GM23248 (cell line): Measurements from ENCODE around the gene TSPEAR. TPM values are rescaled to one million over a fixed set of nuclear protein-coding genes. Genes with fewer than 3 reads are reported as not detected.

Experiments used
- DNase-seq: peaks from one replicate; pipeline ENCODE4 v3.0.0-alpha.2; 2015
- H2AFZ ChIP-seq: fragments of 200-600 bp; sonication (generic); 2 replicates; pipeline ENCODE4 v1.6.1; 2016; ENCODE audit warnings: antibody characterized with exemption
- H3F3A ChIP-seq: fragments of 200-600 bp; sonication (generic); 2 replicates; pipeline ENCODE4 v1.6.1; 2016; ENCODE audit warnings: mild to moderate bottlenecking, antibody characterized with exemption, mixed run types; ENCODE audit not compliant: insufficient read depth
- H3K27ac ChIP-seq: fragments of 200-600 bp; sonication (generic); 2 replicates; pipeline ENCODE4 v1.5.1; 2016; ENCODE audit warnings: mild to moderate bottlenecking
- H3K27me3 ChIP-seq: fragments of 200-600 bp; sonication (generic); replicated peaks from 2 replicates; pipeline ENCODE4 v1.6.1; 2016; ENCODE audit warnings: mild to moderate bottlenecking; ENCODE audit not compliant: insufficient read depth
- H3K36me3 ChIP-seq: fragments of 200-600 bp; sonication (generic); 2 replicates; pipeline ENCODE4 v1.6.1; 2016; ENCODE audit warnings: low read depth, mild to moderate bottlenecking
- H3K4me1 ChIP-seq: fragments of 200-600 bp; sonication (generic); 2 replicates; pipeline ENCODE4 v1.6.1; 2016; ENCODE audit warnings: mild to moderate bottlenecking; ENCODE audit not compliant: insufficient read depth
- H3K4me2 ChIP-seq: fragments of 200-600 bp; sonication (generic); one replicate; pipeline ENCODE4 v1.6.1; 2016; ENCODE audit warnings: mild to moderate bottlenecking; ENCODE audit not compliant: unreplicated experiment
- H3K4me3 ChIP-seq: fragments of 200-600 bp; sonication (generic); 2 replicates; pipeline ENCODE4 v1.5.1; 2016; ENCODE audit warnings: mild to moderate bottlenecking
- H3K79me2 ChIP-seq: fragments of 200-600 bp; sonication (generic); 2 replicates; pipeline ENCODE4 v1.6.1; 2016; ENCODE audit warnings: mild to moderate bottlenecking; ENCODE audit not compliant: insufficient read depth
- H3K9ac ChIP-seq: fragments of 200-600 bp; sonication (generic); 2 replicates; pipeline ENCODE4 v1.6.1; 2016; ENCODE audit warnings: mild to moderate bottlenecking
- H3K9me2 ChIP-seq: fragments of 200-600 bp; sonication (generic); 2 replicates; pipeline ENCODE4 v1.6.1; 2016; ENCODE audit warnings: mixed run types, mild to moderate bottlenecking, moderate library complexity; ENCODE audit not compliant: insufficient read depth
- H3K9me3 ChIP-seq: fragments of 200-600 bp; sonication (generic); one replicate; pipeline ENCODE4 v1.6.1; 2017; ENCODE audit warnings: low read depth
- H4K20me1 ChIP-seq: fragments of 200-600 bp; sonication (generic); 2 replicates; pipeline ENCODE4 v1.6.0; 2016; ENCODE audit not compliant: insufficient read depth
- EZH2 ChIP-seq: fragments of 200-600 bp; sonication (generic); IDR thresholded peaks from 2 replicates; pipeline ENCODE4 v1.6.1; 2018; ENCODE audit warnings: antibody characterized with exemption, mild to moderate bottlenecking; ENCODE audit not compliant: insufficient read depth, poor library complexity, severe bottlenecking
- EZH2phosphoT487 ChIP-seq: fragments of 200-600 bp; sonication (generic); IDR thresholded peaks from 2 replicates; pipeline ENCODE4 v1.6.1; 2018; ENCODE audit warnings: antibody characterized with exemption, moderate library complexity, mild to moderate bottlenecking, low read depth; ENCODE audit not compliant: insufficient read depth
- WGBS, 2 experiments: methylation state at CpG; one replicate each; pipeline ENCODE4 v1.1.6; 2015 to 2017; ENCODE audit warnings: low lambda C conversion rate in 2 of 2, low coverage in 1 of 2; ENCODE audit errors: missing lambda C conversion rate in 2 of 2; 5-methylcytosine and 5-hydroxymethylcytosine counted together
- in situ Hi-C: fragments of 300-500 bp; cut with MboI; formaldehyde crosslinking; loops from 2 replicates; pipeline ENCODE4 v1.15.0; 2020
- polyA plus RNA-seq: library from polyadenylated mRNA; unstranded; fragments of >200 nt; fragmentation: Nextera tagmentation; extraction: Ambion mirVana; gene quantifications from 2 replicates; pipeline ENCODE4 v1.2.1, GENCODE V29; 2016
- total RNA-seq: library from RNA; depleted of rRNA; stranded (reverse); fragments of >200 nt; shearing (Covaris generic); gene quantifications from 2 replicates; pipeline ENCODE4 v1.2.3, GENCODE V29; 2014

TSPEAR gene
- total and polyA plus RNA-seq, 2 experiments from 2014 or later, result not detected

- no peak overlapping the region for H3K9ac ChIP-seq
- no peaks in the 10 kb centered on the region; the same call in 1 of the 2 replicates for H3K27me3 ChIP-seq
- H3K36me3 ChIP-seq, result no peaks in the 10 kb centered on the region
- no peak overlapping the region for H2AFZ ChIP-seq
- no peak for TF ChIP-seq EZH2phosphoT487
- H4K20me1 ChIP-seq, result no peaks in the 10 kb centered on the region
- in situ Hi-C loops, result loop anchor here (10.0 kb wide), 1 partner anchor 57 kb away; no protein-coding TSS in a partner anchor
- no peaks in the 10 kb centered on the region for H3K9me3 ChIP-seq
- no peaks in the 10 kb centered on the region for H3K4me1 ChIP-seq
- WGBS, 2 experiments, result 39 to 47% methylated on average over 6 of the region's 6 CpGs
- H3K27ac ChIP-seq, result no peak overlapping the region
- no peaks in the 10 kb centered on the region for H3F3A ChIP-seq
- DNase-seq, result no peak
- no peak overlapping the region for H3K4me3 ChIP-seq
- H3K79me2 ChIP-seq, result no peaks in the 10 kb centered on the region
- H3K9me2 ChIP-seq, result no peaks in the 10 kb centered on the region
- no peak overlapping the region for H3K4me2 ChIP-seq
Observed at GRCh38 chr21:44471996-44472395, 239.4 kb downstream of the TSPEAR start.

GRCh38 chr21:44471341-44471740 is 240.0 kb downstream of the TSPEAR start:
- H3K9me2 ChIP-seq, result no peaks in the 10 kb centered on the region
- H3K27ac ChIP-seq, result no peak overlapping the region
- no peaks in the 10 kb centered on the region for H3K36me3 ChIP-seq
- H2AFZ ChIP-seq, result no peak overlapping the region
- no peak overlapping the region for H3K4me2 ChIP-seq
- DNase-seq, result no peak
- no peaks in the 10 kb centered on the region for H3F3A ChIP-seq
- no peaks in the 10 kb centered on the region for H3K9me3 ChIP-seq
- no peak overlapping the region for H3K4me3 ChIP-seq
- H3K9ac ChIP-seq, result no peak overlapping the region
- no peaks in the 10 kb centered on the region; the same call in 1 of the 2 replicates for H3K27me3 ChIP-seq
- H3K79me2 ChIP-seq, result no peaks in the 10 kb centered on the region
- H3K4me1 ChIP-seq, result no peaks in the 10 kb centered on the region
- in situ Hi-C loops, result loop anchor here (10.0 kb wide), 1 partner anchor 57 kb away; no protein-coding TSS in a partner anchor
- no peaks in the 10 kb centered on the region for H4K20me1 ChIP-seq
- TF ChIP-seq EZH2 (no peak), EZH2phosphoT487 (no peak)

- Histone ChIP-seq H3K27me3 (no peaks in the 10 kb centered on the region; the same call in 1 of the 2 replicates), H3K36me3 (no peaks in the 10 kb centered on the region), H3K27ac (no peak overlapping the region), H4K20me1 (no peaks in the 10 kb centered on the region), H3K4me2 (no peak overlapping the region), H2AFZ (no peak overlapping the region), H3F3A (no peaks in the 10 kb centered on the region), H3K9ac (no peak overlapping the region), H3K4me1 (no peaks in the 10 kb centered on the region), H3K9me2 (no peaks in the 10 kb centered on the region), H3K79me2 (no peaks in the 10 kb centered on the region), H3K4me3 (no peak overlapping the region), H3K9me3 (no peaks in the 10 kb centered on the region)
- no peak for DNase-seq
- WGBS, 2 experiments, result 77% methylated on average over 14 to 15 of the region's 15 CpGs
- in situ Hi-C loops, result no loop called here
- no peak for TF ChIP-seq EZH2phosphoT487
- TF ChIP-seq EZH2, result no peak
Observed at GRCh38 chr21:44467859-44468195, 243.5 kb downstream of the TSPEAR start.

- Histone ChIP-seq H3K4me3 (no peak overlapping the region), H3K9me2 (no peaks in the 10 kb centered on the region), H3K9ac (no peak overlapping the region), H4K20me1 (no peaks in the 10 kb centered on the region), H2AFZ (no peak overlapping the region), H3K27ac (no peak overlapping the region), H3K4me1 (no peaks in the 10 kb centered on the region), H3K36me3 (no peaks in the 10 kb centered on the region), H3K27me3 (no peaks in the 10 kb centered on the region), H3F3A (no peaks in the 10 kb centered on the region), H3K79me2 (no peaks in the 10 kb centered on the region), H3K9me3 (no peaks in the 10 kb centered on the region), H3K4me2 (no peak overlapping the region)
- no peak for DNase-seq
- WGBS, 2 experiments, result 77 to 82% methylated on average over 26 to 35 of the region's 36 CpGs
- in situ Hi-C loops, result no loop called here
- TF ChIP-seq EZH2 (no peak), EZH2phosphoT487 (no peak)
Observed at GRCh38 chr21:44466996-44467858, 244.1 kb downstream of the TSPEAR start.
